Measurements from ENCODE around the gene RFX2.

Gene RFX2

DNA sequence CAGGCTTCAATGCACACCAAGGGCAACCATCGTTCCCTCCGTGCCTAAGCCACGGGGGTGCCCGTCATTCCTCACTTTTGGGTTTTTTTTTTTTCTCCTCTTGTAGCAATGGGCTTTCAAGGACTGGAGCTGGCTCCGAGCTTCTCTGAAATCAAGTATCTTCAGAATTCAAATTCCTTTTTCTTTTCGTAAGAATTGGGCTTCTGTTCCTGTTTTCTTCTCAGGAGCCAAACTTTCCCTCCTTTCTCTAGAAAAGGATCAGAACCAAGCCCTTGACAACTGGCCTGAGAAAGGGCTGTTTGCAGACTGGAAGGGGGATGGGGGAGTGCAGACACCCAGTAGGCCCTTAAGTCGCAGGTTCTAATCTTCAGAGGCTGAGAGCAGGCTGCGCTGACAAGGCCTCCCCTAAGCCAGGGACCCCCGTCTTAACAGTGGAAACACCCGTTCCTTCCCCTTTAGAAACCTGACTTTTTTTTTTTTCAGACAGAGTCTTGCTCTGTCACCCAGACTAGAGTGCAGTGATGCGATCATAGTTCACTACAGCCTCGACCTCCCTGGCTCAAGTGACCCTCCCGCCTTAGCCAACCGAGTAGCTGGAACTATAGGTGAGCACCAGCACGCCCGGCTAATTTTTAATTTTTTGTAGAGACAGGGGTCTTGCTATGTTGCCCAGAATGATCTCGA, 51.6 kb downstream of the RFX2 start:
- DNase-seq: no peak

DNA sequence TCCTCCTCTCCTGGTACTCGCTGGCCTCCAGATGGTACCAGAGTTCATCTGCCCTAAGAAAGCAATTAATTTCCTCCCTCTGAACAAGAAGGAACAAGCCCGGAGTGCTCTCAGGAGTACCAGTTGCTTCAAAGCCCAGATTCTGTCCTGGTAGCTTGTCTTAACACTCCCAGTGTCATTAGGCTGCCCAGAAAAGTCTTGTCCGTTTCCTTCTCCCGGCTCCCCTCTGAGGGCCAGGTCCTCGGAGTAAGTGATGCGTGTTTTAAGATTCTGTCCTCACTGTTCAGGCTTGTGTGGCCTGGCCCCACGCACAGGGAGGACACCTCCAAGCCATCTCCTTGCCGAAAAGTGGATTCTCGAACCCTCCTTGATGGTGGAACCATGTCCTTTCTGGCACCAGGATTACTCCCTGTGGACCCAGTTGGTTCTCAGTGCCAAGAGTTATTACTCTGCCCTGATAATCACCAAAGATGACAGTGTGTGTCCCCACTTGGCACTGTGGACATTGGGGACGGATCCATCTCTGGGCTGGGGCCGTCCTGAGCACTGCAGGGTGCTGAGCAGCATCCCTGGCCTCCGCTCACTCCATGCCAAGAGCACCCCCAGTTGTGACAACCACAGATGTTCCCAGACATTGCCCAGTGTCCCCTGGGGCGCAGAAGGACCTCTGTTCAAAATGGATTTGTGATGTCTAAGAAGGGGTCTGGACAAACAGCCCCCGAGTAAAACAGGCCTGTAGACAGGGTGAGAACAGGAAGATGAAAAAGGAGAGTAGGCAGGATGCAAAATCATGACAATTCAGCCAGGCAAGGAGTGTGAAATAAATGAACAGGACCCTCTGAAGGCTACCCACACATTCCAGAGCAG, 52.4 kb downstream of the RFX2 start:
- no peak for DNase-seq

DNA sequence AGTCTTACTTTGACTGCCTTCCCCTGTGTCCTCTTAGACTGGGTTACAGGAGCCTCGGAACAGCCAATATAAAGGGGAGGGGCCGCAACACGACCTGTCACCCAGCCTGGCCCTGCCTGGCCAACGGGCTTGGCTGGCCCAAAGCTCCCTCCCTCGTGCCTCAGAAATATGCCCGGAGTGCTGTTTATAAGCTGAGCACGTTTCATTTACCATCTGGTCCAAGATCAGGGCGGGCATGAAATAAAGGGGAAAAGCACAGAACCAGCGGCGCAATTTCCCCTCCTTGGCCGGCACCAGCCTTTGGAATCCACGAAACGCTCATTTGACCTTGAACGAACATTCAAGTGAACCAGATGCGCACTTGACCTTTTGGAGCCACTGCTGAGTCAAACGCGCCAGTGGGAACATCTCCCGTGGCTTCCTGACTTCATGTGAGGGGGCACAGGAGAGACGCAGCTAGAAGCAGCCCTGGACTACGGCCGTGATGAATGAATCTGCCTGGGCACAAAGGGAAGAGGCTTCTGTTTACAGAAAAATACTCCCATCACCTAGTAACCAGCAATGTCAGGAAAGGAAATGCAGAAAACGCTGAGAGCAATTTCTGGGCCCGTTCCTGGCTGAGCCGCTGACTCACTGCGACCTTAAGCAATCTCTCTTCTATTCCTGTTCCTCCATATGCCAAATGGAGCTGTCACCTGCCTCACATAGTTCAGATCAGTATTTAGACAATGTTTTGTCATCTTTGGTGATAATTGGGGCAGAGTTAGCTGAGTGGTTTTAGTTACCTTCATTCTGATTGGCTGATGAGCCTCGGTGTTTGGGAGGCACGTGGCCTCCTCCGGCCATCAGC, 53.3 kb downstream of the RFX2 start:
- DNase-seq: peak; percentile 87

- no peak for DNase-seq
Observed at GRCh38 chr19:6056282-6056741, 54.0 kb downstream of the RFX2 start.

- DNase-seq: no peak
Observed at GRCh38 chr19:6055013-6055795, 55.1 kb downstream of the RFX2 start.

GRCh38 chr19:6048793-6049405, 61.4 kb downstream of the RFX2 start:
- peak; percentile 76 for DNase-seq

- DNase-seq: no peak
Observed at GRCh38 chr19:6048348-6048747, 62.0 kb downstream of the RFX2 start.

DNA sequence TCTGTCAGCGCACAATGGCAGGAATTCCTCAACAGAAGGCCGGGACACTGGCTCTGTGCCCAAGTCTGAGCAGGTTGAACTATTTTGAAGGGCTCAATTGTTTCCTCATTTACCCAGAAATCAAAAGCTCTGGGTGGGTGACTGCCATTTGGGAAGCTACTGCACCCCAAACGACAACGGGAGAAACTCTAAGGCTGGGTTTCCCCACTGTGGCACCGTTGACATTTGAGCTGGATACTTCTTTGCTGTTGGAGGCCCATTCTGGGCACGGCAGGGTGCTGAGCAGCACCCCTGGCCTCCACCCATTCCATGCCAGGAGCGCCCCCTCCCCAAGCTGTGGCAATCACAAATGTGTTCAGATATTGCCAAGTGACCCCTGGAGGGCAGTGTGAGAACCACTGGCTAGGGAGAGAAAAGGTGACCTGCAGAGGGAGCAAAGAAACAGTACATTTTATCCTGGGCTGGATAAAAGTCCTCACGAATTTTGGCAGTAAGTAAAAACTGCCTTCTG, 62.5 kb downstream of the RFX2 start:
- DNase-seq: no peak

GRCh38 chr19:6047256-6047655, 63.0 kb downstream of the RFX2 start:
- no peak for DNase-seq

DNA sequence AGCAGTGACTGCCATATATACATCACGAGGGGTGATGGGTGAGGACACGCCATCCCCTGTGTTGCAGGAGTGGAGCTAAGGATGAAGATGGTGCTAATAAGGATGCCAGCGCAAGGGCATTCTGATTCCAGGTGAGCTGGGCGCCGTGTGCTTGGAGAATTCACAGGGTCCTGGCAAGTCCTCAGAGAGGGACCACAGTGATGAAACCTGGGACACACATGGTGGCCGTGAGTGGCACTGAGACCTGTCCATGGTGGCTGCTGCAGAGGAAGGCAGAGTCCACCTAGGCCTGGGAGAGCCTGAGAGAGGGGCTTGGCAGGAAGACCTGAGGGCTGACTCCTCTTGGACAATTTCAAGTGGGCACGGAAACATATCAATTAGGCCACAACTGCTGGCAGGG, 65.2 kb downstream of the RFX2 start:
- no peak for DNase-seq

DNA sequence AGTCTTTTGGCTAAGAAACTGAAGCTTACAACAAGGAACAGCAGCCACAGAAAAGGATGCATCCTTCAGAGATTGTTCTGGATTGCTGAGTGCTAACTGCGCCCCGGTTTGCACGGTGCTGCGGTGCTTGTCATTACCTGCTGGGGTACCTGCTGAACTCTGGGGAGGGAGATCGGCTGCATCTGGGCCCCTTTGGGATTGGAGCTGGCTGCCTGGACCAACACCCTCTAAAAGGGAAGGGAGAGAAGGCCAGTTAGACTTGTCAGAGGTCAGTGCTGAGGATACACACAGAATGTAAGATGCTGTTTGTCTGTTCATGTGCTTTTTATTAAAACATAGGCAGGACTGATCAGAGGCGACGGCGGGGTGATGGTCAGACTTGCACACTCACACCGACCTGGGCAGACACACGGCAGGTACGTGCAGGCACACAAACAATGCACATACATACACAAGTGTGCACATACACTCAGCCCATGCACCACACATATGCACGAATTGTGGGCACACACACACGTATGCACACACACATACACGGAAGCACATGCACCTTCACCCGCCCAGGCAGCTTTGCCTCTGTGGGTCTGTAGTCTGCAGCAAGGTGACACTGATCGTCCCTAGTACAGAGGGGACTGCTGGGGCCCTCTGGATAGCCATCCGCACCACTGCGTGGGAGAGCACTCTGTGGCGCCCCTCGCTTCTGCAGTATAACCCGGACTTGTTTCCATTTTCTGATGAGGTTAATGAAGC, 66.1 kb downstream of the RFX2 start:
- DNase-seq: no peak

DNA sequence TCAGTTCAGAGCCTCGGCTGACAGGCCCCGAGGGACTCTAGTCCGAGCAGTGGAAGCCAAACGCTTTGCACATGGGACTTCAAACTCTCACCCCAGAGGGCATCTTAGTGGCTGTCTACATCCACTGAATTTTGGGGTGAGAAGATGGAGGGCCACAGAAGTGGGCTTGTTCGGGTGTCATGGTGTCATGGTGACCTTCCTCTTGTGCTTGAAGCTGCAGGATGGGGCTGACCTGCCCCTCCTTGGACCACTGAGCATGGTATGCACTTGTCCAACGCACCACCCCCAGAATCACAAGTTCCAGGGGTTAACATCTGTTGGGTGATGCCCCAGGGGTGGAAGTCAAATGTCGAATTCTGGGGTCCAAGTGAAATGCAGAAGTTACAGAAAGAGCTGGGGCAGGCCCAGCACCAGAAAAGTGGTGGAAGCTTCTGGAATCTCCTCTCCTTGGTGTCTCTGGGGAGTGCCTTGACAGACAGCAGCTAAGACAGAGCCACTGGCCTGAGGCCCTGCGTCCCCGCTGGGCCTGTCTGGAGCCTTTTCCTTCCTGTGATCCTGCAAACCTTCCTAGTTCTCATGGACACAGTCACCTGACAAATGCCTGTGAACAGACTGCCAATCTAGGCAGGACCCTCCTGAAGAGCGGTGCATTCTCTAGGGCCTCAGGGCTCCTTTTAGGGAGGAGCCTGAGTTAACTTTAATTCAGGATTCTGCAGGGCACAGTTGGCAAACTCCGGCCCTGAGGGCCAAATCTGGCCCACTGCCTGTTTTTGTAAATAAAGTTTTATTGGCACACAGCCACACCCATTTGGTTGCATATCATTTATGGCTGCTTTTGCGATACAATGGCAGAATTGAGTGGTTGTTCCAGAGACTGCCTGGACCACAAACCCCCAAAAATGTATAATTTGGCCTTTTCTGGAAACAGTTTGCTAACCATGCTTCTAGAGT, 67.2 kb downstream of the RFX2 start:
- no peak for DNase-seq

DNA sequence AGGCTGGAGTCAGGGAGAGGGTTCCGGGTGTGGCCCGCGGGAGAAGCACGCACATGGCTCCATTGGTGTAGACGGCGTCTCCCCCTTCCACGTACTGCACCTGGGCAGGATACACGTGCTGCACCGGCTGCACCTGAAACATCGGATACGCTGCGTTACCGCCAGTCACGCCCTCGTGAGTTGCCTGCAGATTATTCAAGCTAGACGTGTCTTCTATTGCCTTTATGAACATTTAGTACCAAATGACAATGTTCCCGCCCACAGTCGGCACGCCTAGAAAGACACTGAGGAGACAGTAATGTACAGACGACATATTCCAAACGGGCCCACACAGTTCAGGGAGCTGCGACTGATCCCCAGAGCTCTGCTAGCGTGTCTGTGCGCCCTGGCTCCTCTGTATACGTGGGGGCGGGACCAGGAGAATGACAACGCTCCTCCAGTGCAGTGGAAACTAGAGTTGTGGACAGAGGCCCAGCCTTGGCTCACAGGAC, 68.3 kb downstream of the RFX2 start:
- no peak for DNase-seq

GRCh38 chr19:6041071-6041470, 69.2 kb downstream of the RFX2 start:
- no peak for DNase-seq

- DNase-seq: no peak
Observed at GRCh38 chr19:6039566-6040225, 70.6 kb downstream of the RFX2 start.

GRCh38 chr19:6038634-6039405, 71.5 kb downstream of the RFX2 start:
- DNase-seq: no peak

- DNase-seq: no peak
Observed at GRCh38 chr19:6035026-6035425, 75.3 kb downstream of the RFX2 start.

DNA sequence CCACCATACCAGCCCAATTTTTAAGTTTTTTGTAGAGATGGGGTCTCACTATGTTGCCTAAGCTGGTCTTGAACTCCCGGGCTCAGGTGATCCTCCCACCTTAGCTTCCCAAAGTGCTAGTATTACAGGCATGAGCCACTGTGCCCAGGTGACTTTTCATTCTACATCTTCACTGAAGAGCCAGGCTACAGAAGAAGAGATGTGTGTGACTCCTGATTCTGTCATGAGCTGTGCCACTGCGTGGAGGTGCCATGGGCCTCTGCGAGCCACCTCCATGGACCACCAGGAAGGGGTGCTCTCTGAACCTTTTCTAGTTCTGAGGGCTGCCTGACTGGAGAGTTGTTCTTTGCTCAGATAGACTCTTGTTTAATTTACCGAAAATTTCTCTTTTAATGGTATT, 75.8 kb downstream of the RFX2 start:
- DNase-seq: no peak
